Ectodermal cell (in vitro differentiated cells): ENCODE results near the gene MLLT11.
A peak's percentile ranks its signal among the peaks of the same experiment; 100 is the strongest.

ENCODE experiments used
- H3K27ac ChIP-seq: 2 replicates; pipeline ENCODE4 v1.7.0; 2013; ENCODE audit warnings: mild to moderate bottlenecking, low read depth, low read length; ENCODE audit not compliant: insufficient read depth, poor library complexity, severe bottlenecking
- H3K27me3 ChIP-seq: 2 replicates; pipeline ENCODE4 v1.7.0; 2013; ENCODE audit warnings: mild to moderate bottlenecking, low read length; ENCODE audit not compliant: insufficient read depth, control insufficient read depth, poor library complexity, severe bottlenecking
- H3K36me3 ChIP-seq: one replicate; pipeline ENCODE4 v1.7.0; 2013; ENCODE audit warnings: low read length; ENCODE audit not compliant: control insufficient read depth, insufficient read depth
- H3K4me1 ChIP-seq: one replicate; pipeline ENCODE4 v1.7.0; 2013; ENCODE audit warnings: low read length; ENCODE audit not compliant: control insufficient read depth, insufficient read depth
- H3K4me3 ChIP-seq: 2 replicates; pipeline ENCODE4 v1.7.0; 2013; ENCODE audit warnings: low read depth, low read length, control low read depth; ENCODE audit not compliant: insufficient read depth
- H3K9me3 ChIP-seq: 2 replicates; pipeline ENCODE4 v1.7.0; 2013; ENCODE audit warnings: mild to moderate bottlenecking, low read length, moderate library complexity; ENCODE audit not compliant: control insufficient read depth
- WGBS, 2 experiments: methylation state at CpG; one replicate each; pipeline ENCODE4 v1.1.7; 2013; ENCODE audit warnings: missing lambda C conversion rate in 2 of 2; 5-methylcytosine and 5-hydroxymethylcytosine counted together

Gene MLLT11

GRCh38 chr1:151055581-151055980 is 4.6 kb upstream of the MLLT11 start:
- Histone ChIP-seq H3K9me3 (no peaks in the 10 kb centered on the region), H3K36me3 (peaks cover 11% of the 10 kb centered on the region), H3K27ac (no peak overlapping the region), H3K4me1 (peaks cover 8% of the 10 kb centered on the region), H3K27me3 (no peaks in the 10 kb centered on the region), H3K4me3 (no peak overlapping the region)
- WGBS, 2 experiments = 93 to 100% methylated on average over 1 of the region's 2 CpGs

DNA sequence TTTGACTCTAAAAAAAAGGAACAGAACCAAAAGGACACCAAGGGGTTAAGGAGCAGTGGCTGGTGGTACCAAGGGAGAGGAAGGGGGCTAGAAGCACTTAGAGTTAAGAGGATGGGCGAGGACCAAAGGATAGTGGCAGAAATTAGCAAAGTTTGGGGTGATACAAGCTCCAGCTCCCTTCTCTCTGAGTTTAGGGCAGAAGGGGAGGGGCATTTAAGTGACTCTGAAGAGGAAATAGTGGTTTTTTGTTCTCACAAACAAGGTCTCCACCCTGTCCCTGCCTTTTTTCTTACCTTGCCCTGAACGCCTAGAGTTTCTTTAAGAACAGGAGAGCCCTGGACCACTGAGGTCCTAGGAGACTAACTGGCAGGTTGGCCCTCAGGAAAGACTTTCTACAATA is 4.0 kb upstream of the MLLT11 start:
- peaks cover 11% of the 10 kb centered on the region for H3K36me3 ChIP-seq
- WGBS, 2 experiments = 63 to 73% methylated on average over 2 of the region's 2 CpGs
- no peak overlapping the region for H3K4me3 ChIP-seq

GRCh38 chr1:151058692-151059091 is 1.5 kb upstream of the MLLT11 start:
- H3K36me3 ChIP-seq = peaks cover 4% of the 10 kb centered on the region
- peaks cover 8% of the 10 kb centered on the region for H3K4me1 ChIP-seq
- no peaks in the 10 kb centered on the region for H3K9me3 ChIP-seq
- no peak overlapping the region for H3K27ac ChIP-seq
- WGBS, 2 experiments = 2 to 4% methylated on average over 10 of the region's 10 CpGs
- no peaks in the 10 kb centered on the region for H3K27me3 ChIP-seq
- H3K4me3 ChIP-seq = peak overlapping the region; percentile 94

More for the DNA sequence above, 4.0 kb upstream of the MLLT11 start:
- Histone ChIP-seq H3K27ac (no peak overlapping the region), H3K9me3 (no peaks in the 10 kb centered on the region), H3K27me3 (no peaks in the 10 kb centered on the region), H3K4me1 (peaks cover 8% of the 10 kb centered on the region)

DNA sequence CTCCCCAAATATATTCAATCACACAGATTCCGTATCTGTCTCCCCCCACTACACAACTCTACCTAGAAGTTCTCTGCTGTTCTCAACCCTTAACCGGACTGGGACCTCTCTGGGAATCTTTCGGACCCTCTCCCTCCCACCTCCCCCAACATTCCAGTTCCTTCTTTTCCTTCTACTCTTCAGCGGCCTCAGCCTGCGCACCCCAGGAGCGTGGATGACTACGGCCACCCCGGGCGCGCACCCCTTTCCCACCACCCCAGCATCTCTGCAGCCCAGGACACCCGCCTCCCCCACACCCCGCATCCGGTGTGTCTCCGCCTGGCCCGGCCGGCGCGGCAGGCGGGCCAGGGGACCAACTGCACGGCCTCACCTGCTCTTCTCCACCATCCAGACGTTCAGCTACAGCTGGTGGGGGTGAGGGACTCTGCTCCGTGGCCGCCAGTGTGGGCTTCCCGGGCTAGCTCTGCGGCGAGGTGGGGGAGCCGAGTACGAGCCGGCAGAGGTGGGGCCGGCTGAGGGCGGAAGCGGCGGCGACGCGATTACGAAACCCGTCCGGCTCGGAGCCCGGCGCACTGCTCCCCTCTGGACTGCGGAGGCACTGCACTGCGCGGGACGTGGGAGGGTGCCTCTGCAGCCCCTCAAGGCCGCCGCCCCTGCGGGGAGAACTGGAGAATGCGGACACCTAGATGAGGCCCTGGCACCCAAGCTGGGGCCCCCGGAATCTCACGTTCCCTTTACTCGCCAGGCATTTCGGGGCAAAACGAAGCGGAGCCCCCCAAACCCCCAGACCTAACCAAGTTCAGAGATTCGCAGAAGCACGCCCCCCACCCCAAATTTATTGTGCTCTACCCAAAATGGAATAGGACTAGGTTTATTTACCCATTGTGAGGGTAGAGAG is 839 bp upstream of the MLLT11 start, which contains the start of gene CDC42SE1:
CDC42SE1 (minus strand) TSS at position 514 of the 898 bp plus-strand sequence. CDS start 3,892 bp downstream, outside the sequence.
- Histone ChIP-seq H3K4me1 (peaks cover 11% of the 10 kb centered on the region), H3K27ac (peak within 1 kb of the TSS; percentile 80), H3K36me3 (peaks cover 4% of the 10 kb centered on the region), H3K27me3 (no peaks in the 10 kb centered on the region), H3K9me3 (no peaks in the 10 kb centered on the region), H3K4me3 (peak within 1 kb of the TSS; percentile 94)
- WGBS, 2 experiments = 0% methylated on average over 58 of the region's 58 CpGs

DNA sequence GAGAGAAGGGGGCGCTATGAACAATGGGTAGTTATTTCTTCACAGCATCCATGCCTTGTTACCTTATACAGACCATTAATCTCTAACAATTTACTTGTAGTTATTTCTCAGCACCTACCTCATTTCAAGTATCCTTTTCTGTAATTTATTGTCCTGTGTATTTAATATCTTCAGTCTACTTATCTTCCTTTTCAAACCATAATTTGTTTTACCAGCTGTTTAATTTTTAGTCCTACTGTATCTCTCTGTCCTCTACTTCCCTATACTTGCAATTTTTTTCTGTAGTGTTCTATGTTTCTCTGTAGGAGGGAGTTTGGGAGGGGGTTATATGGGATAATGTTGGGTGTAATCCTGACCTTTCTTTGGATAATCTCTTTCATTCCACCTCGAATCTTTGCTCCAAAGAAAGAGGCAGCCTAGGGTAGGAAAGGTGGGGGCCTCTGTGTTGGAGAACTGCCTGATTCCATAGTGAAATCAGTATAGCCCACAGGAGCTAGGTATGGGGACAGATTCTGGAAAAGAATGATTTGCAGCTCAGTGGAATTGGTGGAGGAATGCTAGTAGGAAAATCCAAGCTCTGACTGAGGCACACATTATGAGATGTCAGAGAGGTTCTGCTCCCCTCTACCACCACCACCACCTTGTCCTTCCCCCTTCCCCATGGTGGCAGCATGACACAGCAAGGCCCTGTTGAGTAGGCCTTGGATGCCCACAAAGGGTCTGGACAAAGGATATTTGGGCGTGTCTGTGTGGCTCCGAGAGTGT is 642 bp downstream of the MLLT11 start:
- WGBS, 2 experiments = 0 to 8% methylated on average over 1 to 2 of the region's 4 CpGs

DNA sequence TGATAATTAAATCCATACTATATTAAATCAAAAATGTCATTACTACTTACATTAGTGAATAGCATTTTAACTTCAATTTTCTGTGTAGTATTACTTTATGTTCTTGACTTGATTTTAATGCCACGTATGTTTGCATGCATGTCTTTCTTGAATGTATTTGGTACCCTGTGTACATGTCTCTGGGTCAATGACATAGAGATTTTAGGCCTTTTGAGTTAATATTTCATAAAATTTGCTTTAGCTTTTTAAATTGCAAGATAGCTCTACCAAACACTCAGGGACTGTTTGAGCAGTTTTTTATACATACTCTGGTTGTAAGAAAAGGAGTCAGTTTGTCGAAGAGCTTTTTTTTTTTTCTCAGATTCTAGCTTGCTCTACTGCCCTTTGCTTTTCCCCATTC is 1.5 kb downstream of the MLLT11 start:
- Histone ChIP-seq H3K4me3 (peak overlapping the region; percentile 94), H3K27ac (peak overlapping the region; percentile 80), H3K4me1 (peaks cover 11% of the 10 kb centered on the region), H3K36me3 (peaks cover 5% of the 10 kb centered on the region), H3K9me3 (no peaks in the 10 kb centered on the region), H3K27me3 (no peaks in the 10 kb centered on the region)
- 81 to 93% methylated on average over 2 of the region's 2 CpGs for WGBS, 2 experiments

More for the DNA sequence above, 642 bp downstream of the MLLT11 start:
- Histone ChIP-seq H3K27ac (peak overlapping the region; percentile 80), H3K9me3 (no peaks in the 10 kb centered on the region), H3K27me3 (no peaks in the 10 kb centered on the region), H3K4me1 (peaks cover 11% of the 10 kb centered on the region), H3K36me3 (peaks cover 4% of the 10 kb centered on the region), H3K4me3 (peak overlapping the region; percentile 94)

- Histone ChIP-seq H3K27me3 (no peaks in the 10 kb centered on the region), H3K4me3 (no peak overlapping the region), H3K27ac (no peak overlapping the region), H3K4me1 (peaks cover 6% of the 10 kb centered on the region), H3K9me3 (no peaks in the 10 kb centered on the region), H3K36me3 (peaks cover 9% of the 10 kb centered on the region)
- 87 to 94% methylated on average over 3 of the region's 3 CpGs for WGBS, 2 experiments
These were observed 2.7 kb downstream of the MLLT11 start for GRCh38 chr1:151062741-151063371.

DNA sequence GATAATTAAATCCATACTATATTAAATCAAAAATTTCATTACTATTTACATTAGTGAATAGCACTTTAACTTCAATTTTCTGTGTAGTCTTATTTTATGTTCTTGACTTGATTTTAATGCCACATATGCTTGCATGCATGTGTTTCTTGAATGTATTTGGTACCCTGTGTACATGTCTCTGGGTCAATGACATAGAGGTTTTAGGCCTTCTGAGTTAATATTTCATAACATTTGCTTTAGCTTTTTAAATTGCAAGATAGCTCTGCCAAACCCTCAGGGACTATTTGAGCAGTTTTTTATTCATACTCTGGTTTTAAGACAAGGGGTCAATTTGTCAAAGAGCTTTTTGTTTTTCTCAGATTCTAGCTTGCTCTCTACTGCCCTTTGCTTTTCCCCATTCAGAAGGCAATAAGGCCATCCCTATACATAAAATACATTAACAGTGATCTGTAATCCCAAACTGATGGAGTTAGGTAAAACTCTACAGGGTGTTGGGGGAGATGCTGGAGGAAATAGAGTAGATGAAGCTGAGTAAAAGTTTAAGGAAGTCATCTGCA is 5.0 kb downstream of the MLLT11 start:
- Histone ChIP-seq H3K27ac (no peak overlapping the region), H3K27me3 (no peaks in the 10 kb centered on the region), H3K36me3 (peaks cover 9% of the 10 kb centered on the region), H3K4me3 (no peak overlapping the region), H3K9me3 (no peaks in the 10 kb centered on the region), H3K4me1 (peaks cover 6% of the 10 kb centered on the region)

- Histone ChIP-seq H3K27me3 (no peaks in the 10 kb centered on the region), H3K9me3 (no peaks in the 10 kb centered on the region), H3K36me3 (peaks cover 9% of the 10 kb centered on the region), H3K4me1 (peaks cover 6% of the 10 kb centered on the region), H3K4me3 (no peak overlapping the region), H3K27ac (no peak overlapping the region)
- 93 to 95% methylated on average over 4 of the region's 4 CpGs for WGBS, 2 experiments
These were observed 7.0 kb downstream of the MLLT11 start for GRCh38 chr1:151067185-151067584.
